IMR-90 (cell line): ENCODE measurements around the gene LGALS12. TPM values are rescaled to one million over a fixed set of nuclear protein-coding genes. Genes with fewer than 3 reads are reported as not detected.

Experiments used
- ATAC-seq: fragments of 200-7000 bp; cut with Tn5 transposase; 2 replicates; pipeline ENCODE4 v1.9.1; 2020; ENCODE audit warnings: low read depth, mild to moderate bottlenecking, moderate library complexity
- BruUV-seq: library from RNA; stranded (reverse); fragments of 400-500 nt; replicated peaks from 2 replicates; lab custom pipeline; 2021; lab: Mats Ljungman, UMichigan
- CTCF ChIA-PET: fragments of 300-600 bp; formaldehyde crosslinking; extraction: SDS; loops from one replicate; lab custom pipeline; 2021; ENCODE audit warnings: antibody characterized with exemption; lab: Yijun Ruan, JAX
- POLR2A ChIA-PET: fragments of 300-600 bp; sonication (Branson Sonifier 250); formaldehyde crosslinking; loops from one replicate; lab custom pipeline; 2022; ENCODE audit warnings: antibody characterized with exemption; ENCODE audit not compliant: unreplicated experiment; lab: Charles Lee
- DNase-seq: peaks from one replicate; pipeline ENCODE4 v3.0.0; 2013
- H2AFZ ChIP-seq: replicated peaks from 2 replicates; pipeline ENCODE3; 2013; ENCODE audit warnings: low read length, mild to moderate bottlenecking; ENCODE audit not compliant: poor library complexity
- H2AK5ac ChIP-seq: 2 replicates; pipeline ENCODE4 v1.6.1; 2013; ENCODE audit warnings: low read depth, low read length, inconsistent platforms
- H2AK9ac ChIP-seq: replicated peaks from 2 replicates; pipeline ENCODE3; 2013; ENCODE audit warnings: mild to moderate bottlenecking, low read depth, low read length, moderate library complexity; ENCODE audit not compliant: poor library complexity
- H2BK120ac ChIP-seq: 2 replicates; pipeline ENCODE4 v1.6.1; 2013; ENCODE audit warnings: low read depth, low read length, inconsistent platforms
- H2BK15ac ChIP-seq: 3 replicates; pipeline ENCODE4 v1.6.1; 2013; ENCODE audit warnings: low read depth, low read length, inconsistent platforms
- H2BK20ac ChIP-seq: 2 replicates; pipeline ENCODE4 v1.6.1; 2013; ENCODE audit warnings: low read depth, mild to moderate bottlenecking, inconsistent platforms, low read length, moderate library complexity
- H2BK5ac ChIP-seq: 2 replicates; pipeline ENCODE4 v1.6.1; 2013; ENCODE audit warnings: mild to moderate bottlenecking, low read depth, low read length, inconsistent platforms; ENCODE audit not compliant: poor library complexity, severe bottlenecking
- H3K14ac ChIP-seq: replicated peaks from 2 replicates; pipeline ENCODE4 v1.6.1; 2013; ENCODE audit warnings: low read depth, low read length, inconsistent platforms
- H3K18ac ChIP-seq: 2 replicates; pipeline ENCODE4 v1.6.1; 2013; ENCODE audit warnings: low read depth, low read length, control low read depth
- H3K23ac ChIP-seq: 2 replicates; pipeline ENCODE4 v1.6.1; 2013; ENCODE audit warnings: low read depth, low read length, inconsistent platforms
- H3K27ac ChIP-seq: 2 replicates; pipeline ENCODE4 v1.5.1; 2013; ENCODE audit warnings: mild to moderate bottlenecking, control low read depth, low read length; ENCODE audit not compliant: insufficient read depth
- H3K27me3 ChIP-seq: 2 replicates; pipeline ENCODE4 v1.6.1; 2013; ENCODE audit warnings: low read length; ENCODE audit not compliant: control insufficient read depth, insufficient read depth
- H3K36me3 ChIP-seq: 2 replicates; pipeline ENCODE4 v1.6.1; 2013; ENCODE audit warnings: low read length, mixed read lengths; ENCODE audit not compliant: control insufficient read depth, insufficient read depth
- H3K4ac ChIP-seq: 2 replicates; pipeline ENCODE4 v1.6.1; 2013; ENCODE audit warnings: low read depth, low read length, inconsistent platforms
- H3K4me1 ChIP-seq: 2 replicates; pipeline ENCODE4 v1.6.1; 2013; ENCODE audit warnings: low read length, mixed read lengths; ENCODE audit not compliant: control insufficient read depth, insufficient read depth
- H3K4me2 ChIP-seq: 2 replicates; pipeline ENCODE4 v1.6.1; 2013; ENCODE audit warnings: low read depth, mild to moderate bottlenecking, control low read depth, low read length, moderate library complexity
- H3K4me3 ChIP-seq: 2 replicates; pipeline ENCODE4 v1.5.1; 2013; ENCODE audit warnings: low read depth, mild to moderate bottlenecking, control low read depth, low read length, moderate library complexity; ENCODE audit not compliant: insufficient read depth
- H3K56ac ChIP-seq: 2 replicates; pipeline ENCODE4 v1.6.1; 2013; ENCODE audit warnings: low read length, inconsistent platforms; ENCODE audit not compliant: insufficient read depth; ENCODE audit errors: extremely low read depth
- H3K79me1 ChIP-seq, 2 experiments: 2 replicates each; pipeline ENCODE4 v1.6.1; 2013; ENCODE audit warnings: low read length in 2 of 2, inconsistent platforms in 1 of 2, low read depth in 1 of 2
- H3K9ac ChIP-seq: 2 replicates; pipeline ENCODE4 v1.6.1; 2013; ENCODE audit warnings: low read depth, low read length, control low read depth
- H3K9me1 ChIP-seq: 2 replicates; pipeline ENCODE4 v1.6.1; 2013; ENCODE audit warnings: low read length, inconsistent platforms; ENCODE audit not compliant: insufficient read depth
- H3K9me3 ChIP-seq: 2 replicates; pipeline ENCODE4 v1.6.1; 2013; ENCODE audit warnings: low read length; ENCODE audit not compliant: control insufficient read depth, insufficient read depth
- H4K20me1 ChIP-seq: 2 replicates; pipeline ENCODE4 v1.6.1; 2013; ENCODE audit warnings: low read length, inconsistent platforms; ENCODE audit not compliant: insufficient read depth
- H4K5ac ChIP-seq: 2 replicates; pipeline ENCODE4 v1.6.1; 2013; ENCODE audit warnings: mild to moderate bottlenecking, low read depth, low read length, control low read depth
- H4K8ac ChIP-seq, 2 experiments: 2 replicates each; pipeline ENCODE4 v1.6.1; 2013; ENCODE audit warnings: low read depth in 2 of 2, low read length in 2 of 2, control low read depth in 1 of 2, inconsistent platforms in 1 of 2
- H4K91ac ChIP-seq: 2 replicates; pipeline ENCODE4 v1.6.1; 2013; ENCODE audit warnings: low read depth, low read length, inconsistent platforms; ENCODE audit not compliant: insufficient read depth
- ELK1 ChIP-seq: fragments of 150-350 bp; IDR thresholded peaks from 2 replicates; pipeline ENCODE4 v1.6.1; 2016; ENCODE audit warnings: low read depth, mild to moderate bottlenecking, low read length, moderate library complexity, borderline replicate concordance
- MXI1 ChIP-seq: IDR thresholded peaks from 2 replicates; pipeline ENCODE4 v1.6.1; 2012; ENCODE audit warnings: low read depth, mild to moderate bottlenecking, low read length, moderate library complexity, borderline replicate concordance
- RAD21 ChIP-seq: IDR thresholded peaks from 2 replicates; pipeline ENCODE4 v1.6.1; 2012; ENCODE audit warnings: low read length, improper control_type of control experiment
- dilution Hi-C: fragments of 300-500 bp; cut with HindIII; formaldehyde crosslinking; loops from one replicate; pipeline ENCODE4 v1.14.3; 2018; ENCODE audit warnings: low sequenced_read_pairs; ENCODE audit not compliant: unreplicated experiment
- in situ Hi-C: fragments of 300-500 bp; cut with MboI; formaldehyde crosslinking; loops from 3 replicates; pipeline ENCODE4 v1.14.3; 2019; ENCODE audit warnings: low sequenced_read_pairs, inconsistent platforms, mixed read lengths
- intact Hi-C: fragments of 100-400 bp; cut with micrococcal nuclease; formaldehyde crosslinking; loops from 2 replicates; pipeline ENCODE4 v1.10.0; 2022
- polyA plus RNA-seq, 3 experiments: library from polyadenylated mRNA; depleted of rRNA; stranded (reverse); fragments of >200 nt; gene quantifications; 2 replicates each; pipeline ENCODE4 v1.2.3, GENCODE V29; 2012; ENCODE audit warnings: low replicate concordance in 1 of 3
- total RNA-seq: library from RNA; depleted of rRNA; stranded (reverse); fragments of >200 nt; gene quantifications from 2 replicates; pipeline ENCODE4 v1.2.3, GENCODE V29; 2012

LGALS12 gene
- total and polyA plus RNA-seq, 2 of the 4 experiments (the other 2 are of a cell fraction) = not detected

- Histone ChIP-seq H3K9ac (no peak overlapping the region), H3K79me1 (no peaks in the 10 kb centered on the region), H2BK15ac (no peak overlapping the region), H2AK9ac (no peak overlapping the region), H3K4me3 (no peak overlapping the region), H3K27ac (no peak overlapping the region), H3K9me3 (no peaks in the 10 kb centered on the region), H3K4me2 (no peak overlapping the region), H3K18ac (no peak overlapping the region), H2BK20ac (no peak overlapping the region), H2AFZ (no peak overlapping the region), H3K14ac (no peak overlapping the region), H3K27me3 (peaks cover 3% of the 10 kb centered on the region), H2BK5ac (no peak overlapping the region), H4K91ac (no peak overlapping the region), H3K4me1 (no peaks in the 10 kb centered on the region), H3K9me1 (no peaks in the 10 kb centered on the region), H4K5ac (no peak overlapping the region), H3K36me3 (no peaks in the 10 kb centered on the region), H3K23ac (no peak overlapping the region), H2BK120ac (no peak overlapping the region), H2AK5ac (no peak overlapping the region), H3K4ac (no peak overlapping the region), H4K20me1 (no peaks in the 10 kb centered on the region), H4K8ac (no peak overlapping the region), H3K56ac (no peak overlapping the region)
- POLR2A ChIA-PET = no interaction called here
- ATAC-seq (no peak), DNase-seq (no peak)
- BruUV-seq = no TSS peak
- CTCF ChIA-PET = no interaction called here
- in situ Hi-C loops (loop anchor here (5.0 to 25.0 kb wide), 3 partner anchors 161 to 461 kb away; partner anchors contain the start of gene NAA40), intact Hi-C loops (loop anchor here (5.0 kb wide), 1 partner anchor 336 kb away; the partner anchor contains the start of gene SPINDOC), dilution Hi-C loops (no loop called here)
- TF ChIP-seq RAD21 = no peak
- no peak for TF ChIP-seq ELK1
- TF ChIP-seq MXI1 = no peak
These were observed 29.3 kb upstream of the LGALS12 start for GRCh38 chr11:63476618-63477017.
